Uterus (tissue), 4 donors: Measurements from ENCODE around the gene EEF1B2. TPM values are rescaled to one million over a fixed set of nuclear protein-coding genes. Genes with fewer than 3 reads are reported as not detected.
"Not testable (repeated sequence)": the region's sequence is repeated elsewhere in the genome, so short reads cannot be mapped to it uniquely, and the experiment has no call there.

Experiments
- DNase-seq, 2 donors: peaks; one replicate each; pipeline ENCODE4 v3.0.0-alpha.2; 2019 to 2020
- H3K27ac ChIP-seq, 2 donors: fragments of 200-600 bp; sonication (generic); 1 replicate in 1 of 2; 2 replicates in 1 of 2; pipeline ENCODE4 v1.5.1; 2016 to 2018
- H3K27me3 ChIP-seq, 2 donors: fragments of 200-600 bp; sonication (generic); one replicate each; pipeline ENCODE4 v1.5.1; 2018 to 2019; ENCODE audit warnings: control low read depth in 1 of 2
- H3K36me3 ChIP-seq, 2 donors: fragments of 200-600 bp; sonication (generic); one replicate each; pipeline ENCODE4 v1.5.1; 2019; ENCODE audit warnings: control low read depth in 1 of 2
- H3K4me1 ChIP-seq, 2 donors: fragments of 200-600 bp; sonication (generic); one replicate each; pipeline ENCODE4 v1.5.1; 2018 to 2019; ENCODE audit warnings: control low read depth in 1 of 2
- H3K4me3 ChIP-seq, 2 donors: fragments of 200-600 bp; sonication (generic); 1 replicate in 1 of 2; 2 replicates in 1 of 2; pipeline ENCODE4 v1.5.1; 2018 to 2019; ENCODE audit warnings: mild to moderate bottlenecking in 1 of 2
- H3K9me3 ChIP-seq, 2 donors: fragments of 200-600 bp; sonication (generic); one replicate each; pipeline ENCODE4 v1.5.1; 2019; ENCODE audit warnings: control low read depth in 1 of 2
- CTCF ChIP-seq, 4 experiments: fragments of 200-600 bp in 2 of 4; fragments of 450-650 bp in 2 of 4; sonication (generic) in 2 of 4; IDR thresholded peaks; one replicate each; pipeline ENCODE4 v1.5.1; 2016 to 2019; ENCODE audit warnings: antibody characterized with exemption in 4 of 4, mild to moderate bottlenecking in 2 of 4, moderate library complexity in 1 of 4
- POLR2A ChIP-seq, 2 donors: fragments of 450-650 bp; IDR thresholded peaks; one replicate each; pipeline ENCODE4 v1.6.1; 2016; ENCODE audit warnings: antibody characterized with exemption in 2 of 2, mild to moderate bottlenecking in 1 of 2, moderate library complexity in 1 of 2
- intact Hi-C: fragments of 100-400 bp; cut with DNase I; formaldehyde crosslinking; loops from one replicate; pipeline ENCODE4 v1.15.1; 2023; ENCODE audit warnings: low total_unique reads
- total RNA-seq, 4 donors: library from RNA; depleted of rRNA in 3 of 4; stranded (reverse); fragments of >200 nt in 3 of 4; gene quantifications; one replicate each; pipeline versions ENCODE4 v1.1.0 to v1.2.4, GENCODE V29; 2014 to 2023
- donor health status: DM: yes; HTN: yes; CAD: no.

The EEF1B2 gene
- total RNA-seq, 4 donors from 2014 or later: 267 to 794 (median 564) TPM

GRCh38 chr2:206198677-206199076, 39.0 kb downstream of the EEF1B2 start:
- Histone ChIP-seq H3K27me3 (no peaks in the 10 kb centered on the region), H3K27ac (no peak overlapping the region), H3K9me3 (no peaks in the 10 kb centered on the region), H3K36me3 (no peaks in the 10 kb centered on the region), H3K4me1 (no peaks in the 10 kb centered on the region), H3K4me3 (no peak overlapping the region)
- no peak for DNase-seq
- TF ChIP-seq POLR2A (IDR thresholded peaks at IDR 0.05) (no peak), CTCF (IDR thresholded peaks at IDR 0.05) (no peak)
- intact Hi-C loops: no loop called here

GRCh38 chr2:206201075-206201848, 41.6 kb downstream of the EEF1B2 start:
- intact Hi-C loops: no loop called here
- no peak for DNase-seq
- Histone ChIP-seq H3K27ac (no peak overlapping the region), H3K36me3 (no peaks in the 10 kb centered on the region), H3K27me3 (no peaks in the 10 kb centered on the region), H3K4me1 (no peaks in the 10 kb centered on the region), H3K9me3 (no peaks in the 10 kb centered on the region), H3K4me3 (no peak overlapping the region)
- TF ChIP-seq POLR2A (IDR thresholded peaks at IDR 0.05) (no peak), CTCF (IDR thresholded peaks at IDR 0.05) (no peak)

GRCh38 chr2:206202446-206202845, 42.8 kb downstream of the EEF1B2 start:
- intact Hi-C loops: no loop called here

GRCh38 chr2:206203331-206203730, 43.6 kb downstream of the EEF1B2 start:
- Histone ChIP-seq H3K36me3 (no peaks in the 10 kb centered on the region), H3K27me3 (no peaks in the 10 kb centered on the region), H3K27ac (no peak overlapping the region), H3K4me3 (no peak overlapping the region), H3K9me3 (no peaks in the 10 kb centered on the region), H3K4me1 (no peaks in the 10 kb centered on the region)
- TF ChIP-seq POLR2A (IDR thresholded peaks at IDR 0.05) (no peak), CTCF (IDR thresholded peaks at IDR 0.05) (no peak)
- intact Hi-C loops: no loop called here
- no peak for DNase-seq

More at GRCh38 chr2:206202446-206202845, 42.8 kb downstream of the EEF1B2 start:
- no peaks in the 10 kb centered on the region for H3K36me3 ChIP-seq
- H3K9me3 ChIP-seq: no peaks in the 10 kb centered on the region
- no peak for TF ChIP-seq CTCF (IDR thresholded peaks at IDR 0.05)
- TF ChIP-seq POLR2A (IDR thresholded peaks at IDR 0.05): no peak
- H3K27me3 ChIP-seq: no peaks in the 10 kb centered on the region
- no peak overlapping the region for H3K4me3 ChIP-seq
- DNase-seq: no peak
- no peak overlapping the region for H3K27ac ChIP-seq
- no peaks in the 10 kb centered on the region for H3K4me1 ChIP-seq

GRCh38 chr2:206204710-206205109, 45.0 kb downstream of the EEF1B2 start:
- Histone ChIP-seq H3K4me3 (no peak overlapping the region), H3K36me3 (no peaks in the 10 kb centered on the region), H3K9me3 (no peaks in the 10 kb centered on the region), H3K4me1 (no peaks in the 10 kb centered on the region), H3K27me3 (no peaks in the 10 kb centered on the region), H3K27ac (no peak overlapping the region)
- intact Hi-C loops: no loop called here
- no peak for DNase-seq
- TF ChIP-seq CTCF (IDR thresholded peaks at IDR 0.05) (no peak), POLR2A (IDR thresholded peaks at IDR 0.05) (no peak)

GRCh38 chr2:206207316-206207715, 47.6 kb downstream of the EEF1B2 start:
- H3K27me3 ChIP-seq, H3K36me3 ChIP-seq, DNase-seq, H3K4me3 ChIP-seq, intact Hi-C loops, H3K9me3 ChIP-seq, H3K27ac ChIP-seq, H3K4me1 ChIP-seq: not testable (repeated sequence)
